SK-N-SH (cell line): ENCODE measurements around the gene SH2B2. TPM values are rescaled to one million over a fixed set of nuclear protein-coding genes. Genes with fewer than 3 reads are reported as not detected.

Experiments used
- CTCF ChIA-PET: fragments of 300-600, 350-600 bp; formaldehyde crosslinking; extraction: SDS; loops from one replicate; lab custom pipeline; 2021; lab: Yijun Ruan, JAX
- POLR2A ChIA-PET: fragments of 350-600 bp; sonication (Branson Sonifier 250); formaldehyde crosslinking; extraction: SDS; loops from one replicate; lab custom pipeline; 2020; ENCODE audit warnings: antibody characterized with exemption, inconsistent platforms; lab: Yijun Ruan, JAX
- DNase-seq: peaks from one replicate; pipeline ENCODE4 v3.0.0; 2012
- H2AFZ ChIP-seq: fragments of 200-600 bp; sonication (generic); 2 replicates; pipeline ENCODE4 v1.8.1; 2016; ENCODE audit warnings: antibody characterized with exemption, mild to moderate bottlenecking, low read depth
- H3F3A ChIP-seq: fragments of 200-600 bp; sonication (generic); replicated peaks from 2 replicates; pipeline ENCODE3; 2016; ENCODE audit warnings: antibody characterized with exemption, mild to moderate bottlenecking; ENCODE audit not compliant: insufficient read depth
- H3K27ac ChIP-seq, 2 experiments: fragments of 200-500 bp in 1 of 2; fragments of 200-600 bp in 1 of 2; sonication (Bioruptor generic) in 1 of 2; sonication (generic), shearing (Covaris generic) in 1 of 2; 2 replicates each; pipeline versions ENCODE4 v1.5.1 to v1.6.1; 2014 to 2016; ENCODE audit warnings: low read depth in 2 of 2, inconsistent platforms in 1 of 2, low read length in 1 of 2, mild to moderate bottlenecking in 1 of 2, mixed read lengths in 1 of 2
- H3K27me3 ChIP-seq: fragments of 200-600 bp; sonication (generic), shearing (Covaris generic); 2 replicates; pipeline ENCODE4 v1.6.1; 2016; ENCODE audit warnings: mixed run types; ENCODE audit not compliant: insufficient read depth
- H3K36me3 ChIP-seq, 2 experiments: fragments of 200-500 bp in 1 of 2; fragments of 200-600 bp in 1 of 2; sonication (Bioruptor generic) in 1 of 2; sonication (generic) in 1 of 2; replicated peaks in 1 of 2; 2 replicates each; pipeline versions ENCODE3 to v1.5.1; 2014 to 2016; ENCODE audit warnings: low read length in 1 of 2, mild to moderate bottlenecking in 1 of 2; ENCODE audit not compliant: insufficient read depth in 2 of 2, control insufficient read depth in 1 of 2
- H3K4me1 ChIP-seq, 2 experiments: fragments of 200-500 bp in 1 of 2; fragments of 200-600 bp in 1 of 2; sonication (Bioruptor generic) in 1 of 2; sonication (generic), shearing (Covaris generic) in 1 of 2; 2 replicates each; pipeline versions ENCODE4 v1.5.1 to v1.6.1; 2014 to 2016; ENCODE audit warnings: low read depth in 1 of 2, low read length in 1 of 2, mixed run types in 1 of 2; ENCODE audit not compliant: insufficient read depth in 2 of 2, control insufficient read depth in 1 of 2
- H3K4me2 ChIP-seq: fragments of 200-600 bp; sonication (generic), shearing (Covaris generic); 2 replicates; pipeline ENCODE4 v1.6.1; 2017; ENCODE audit warnings: mixed run types
- H3K4me3 ChIP-seq, 2 experiments: fragments of 200-500 bp in 1 of 2; fragments of 200-600 bp in 1 of 2; sonication (Bioruptor generic) in 1 of 2; sonication (generic), shearing (Covaris generic) in 1 of 2; 2 replicates each; pipeline versions ENCODE4 v1.5.1 to v1.8.1; 2014 to 2016; ENCODE audit warnings: low read depth in 2 of 2, inconsistent platforms in 1 of 2, low read length in 1 of 2, mild to moderate bottlenecking in 1 of 2, mixed read lengths in 1 of 2, moderate library complexity in 1 of 2
- H3K79me2 ChIP-seq: fragments of 200-600 bp; sonication (generic); 2 replicates; pipeline ENCODE4 v1.8.1; 2017; ENCODE audit warnings: mild to moderate bottlenecking; ENCODE audit not compliant: insufficient read depth
- H3K9ac ChIP-seq: fragments of 200-600 bp; sonication (generic); 2 replicates; pipeline ENCODE4 v1.6.1; 2017; ENCODE audit warnings: mixed run types
- H3K9me2 ChIP-seq: fragments of 200-600 bp; sonication (generic); 2 replicates; pipeline ENCODE4 v1.6.1; 2017; ENCODE audit warnings: mixed run types
- H3K9me3 ChIP-seq: fragments of 200-600 bp; sonication (generic); 2 replicates; pipeline ENCODE4 v1.6.1; 2017; ENCODE audit warnings: mixed run types, mild to moderate bottlenecking, moderate library complexity
- H4K20me1 ChIP-seq: fragments of 200-600 bp; sonication (generic); 2 replicates; pipeline ENCODE4 v1.6.1; 2017; ENCODE audit warnings: mild to moderate bottlenecking, mixed run types; ENCODE audit not compliant: insufficient read depth
- CHD2 ChIP-seq: fragments of 150-350 bp; IDR thresholded peaks from 2 replicates; pipeline ENCODE4 v1.6.1; 2018; ENCODE audit warnings: low read length; ENCODE audit not compliant: partially characterized antibody
- ELF1 ChIP-seq: IDR thresholded peaks from 2 replicates; pipeline ENCODE4 v1.4.0; 2012
- EZH2phosphoT487 ChIP-seq: fragments of 200-600 bp; sonication (generic); IDR thresholded peaks from 2 replicates; pipeline ENCODE4 v1.6.1; 2017; ENCODE audit warnings: low read depth, mixed run types, mild to moderate bottlenecking, antibody characterized with exemption, moderate library complexity, borderline replicate concordance
- FOSL2 ChIP-seq: IDR thresholded peaks from 2 replicates; pipeline ENCODE4 v1.4.0; 2012; ENCODE audit warnings: low read depth, mild to moderate bottlenecking, moderate library complexity, borderline replicate concordance
- GABPA ChIP-seq: IDR thresholded peaks from 2 replicates; pipeline ENCODE4 v1.4.0; 2012; ENCODE audit warnings: low read depth, mild to moderate bottlenecking
- GATA2 ChIP-seq: sonication (generic); formaldehyde crosslinking; IDR thresholded peaks from 2 replicates; pipeline ENCODE4 v1.5.0; 2020; ENCODE audit warnings: mild to moderate bottlenecking, missing genetic modification reagents
- MXI1 ChIP-seq: IDR thresholded peaks from 2 replicates; pipeline ENCODE4 v1.6.1; 2012; ENCODE audit warnings: mild to moderate bottlenecking, low read depth, low read length, improper control_type of control experiment
- NFIC ChIP-seq: IDR thresholded peaks from 2 replicates; pipeline ENCODE4 v1.4.0; 2012; ENCODE audit warnings: borderline replicate concordance
- POLR2AphosphoS5 ChIP-seq: IDR thresholded peaks from 2 replicates; pipeline ENCODE4 v1.6.1; 2012; ENCODE audit warnings: low read depth, low read length
- RXRA ChIP-seq: IDR thresholded peaks from 2 replicates; pipeline ENCODE4 v1.4.0; 2012; ENCODE audit warnings: low read depth, mild to moderate bottlenecking, borderline replicate concordance
- TEAD4 ChIP-seq: IDR thresholded peaks from 2 replicates; pipeline ENCODE4 v1.4.0; 2012; ENCODE audit warnings: mild to moderate bottlenecking, borderline replicate concordance; ENCODE audit not compliant: insufficient read depth
- USF1 ChIP-seq: IDR thresholded peaks from 2 replicates; pipeline ENCODE4 v1.4.0; 2012; ENCODE audit warnings: low read depth, borderline replicate concordance
- ZBTB33 ChIP-seq: IDR thresholded peaks from 2 replicates; pipeline ENCODE4 v1.4.0; 2012; ENCODE audit warnings: low read depth, borderline replicate concordance
- WGBS: methylation state at CpG from one replicate; pipeline ENCODE4 v1.1.6; 2017; ENCODE audit warnings: low lambda C conversion rate; 5-methylcytosine and 5-hydroxymethylcytosine counted together
- polyA plus RNA-seq, 3 experiments: library from polyadenylated mRNA; depleted of rRNA; stranded (reverse); fragments of >200 nt; gene quantifications; 2 replicates each; pipeline ENCODE4 v1.2.3, GENCODE V29; 2012

SH2B2 gene
- polyA plus RNA-seq, 1 of the 3 experiments (the other 2 are of a cell fraction), result 4.7 TPM

GRCh38 chr7:102255916-102256315, 30.8 kb upstream of the SH2B2 start:
- ChIA-PET POLR2A (no interaction called here), CTCF (interaction anchor here (0.5 to 9.3 kb wide), 7 partner anchors 14 to 714 kb away, joined by 3 to 85 read pairs (median 3); no protein-coding TSS in a partner anchor)
- no peaks in the 10 kb centered on the region for H3F3A ChIP-seq
- no peaks in the 10 kb centered on the region for H3K27me3 ChIP-seq
- H3K9me2 ChIP-seq, result no peaks in the 10 kb centered on the region
- no peak for DNase-seq
- no peak overlapping the region for H3K4me2 ChIP-seq
- peaks cover 0 to 2% of the 10 kb centered on the region in 2 experiments for H3K36me3 ChIP-seq
- H3K9ac ChIP-seq, result no peak overlapping the region
- no peak overlapping the region for H3K4me3 ChIP-seq
- TF ChIP-seq ZBTB33 (no peak), EZH2phosphoT487 (no peak), NFIC (no peak), POLR2AphosphoS5 (no peak), MXI1 (no peak)
- 93% methylated on average over 15 of the region's 15 CpGs for WGBS
- peaks cover 0 to 45% of the 10 kb centered on the region in 2 experiments; a peak in 2 of 4 replicates for H3K4me1 ChIP-seq
- no peaks in the 10 kb centered on the region for H3K79me2 ChIP-seq
- H2AFZ ChIP-seq, result no peak overlapping the region
- no peak overlapping the region for H3K27ac ChIP-seq
- H4K20me1 ChIP-seq, result no peaks in the 10 kb centered on the region
- H3K9me3 ChIP-seq, result no peaks in the 10 kb centered on the region

DNA sequence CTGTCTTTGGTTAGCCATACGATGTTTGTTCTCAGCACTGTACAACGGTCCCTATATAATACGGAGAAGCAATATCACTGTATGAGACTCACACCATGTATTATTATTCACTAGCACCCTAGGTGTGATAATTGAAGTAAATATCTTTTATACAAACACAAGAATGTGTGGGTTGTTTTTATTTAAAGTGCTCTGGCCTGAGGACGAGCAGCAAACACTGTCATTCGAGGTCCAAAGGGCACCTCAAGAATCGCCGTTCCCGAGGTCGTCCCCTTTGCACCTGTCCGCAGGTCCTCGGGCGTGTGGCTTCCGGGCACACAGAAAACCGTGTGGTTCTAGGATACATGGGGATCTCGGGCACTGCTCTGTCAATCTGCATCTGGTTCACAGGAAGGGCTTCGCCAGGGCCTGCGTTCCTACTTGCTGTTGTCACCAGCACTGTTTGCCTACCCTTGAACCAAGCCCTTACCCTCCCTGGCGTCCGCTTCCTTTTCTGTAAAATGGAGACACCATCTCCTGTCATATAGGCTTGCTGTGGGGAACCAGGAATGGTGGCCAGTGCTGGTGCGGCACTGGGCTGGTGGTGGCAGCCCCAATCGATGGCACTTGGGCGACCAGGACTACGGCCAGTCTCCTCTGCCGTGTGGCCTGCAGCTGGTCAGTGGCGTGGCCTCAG, 28.5 kb upstream of the SH2B2 start:
- no peak for DNase-seq
- Histone ChIP-seq H3K9me2 (no peaks in the 10 kb centered on the region), H3K4me1 (peaks cover 0 to 30% of the 10 kb centered on the region in 2 experiments; a peak in 1 of 4 replicates), H3K9me3 (no peaks in the 10 kb centered on the region), H3K4me2 (no peak overlapping the region), H3K4me3 (no peak overlapping the region), H4K20me1 (no peaks in the 10 kb centered on the region), H3K79me2 (no peaks in the 10 kb centered on the region), H2AFZ (no peak overlapping the region), H3K27ac (peak overlapping the region in 1 of 2 experiments; percentile 56; a peak in 2 of 4 replicates), H3F3A (no peaks in the 10 kb centered on the region), H3K36me3 (peaks cover 0 to 2% of the 10 kb centered on the region in 2 experiments), H3K9ac (no peak overlapping the region), H3K27me3 (no peaks in the 10 kb centered on the region)
- CTCF ChIA-PET, result interaction anchor here (0.7 to 9.3 kb wide), 3 partner anchors 12 to 1105 kb away, joined by 3 to 85 read pairs (median 40); no protein-coding TSS in a partner anchor
- POLR2A ChIA-PET, result no interaction called here
- TF ChIP-seq GABPA (no peak), EZH2phosphoT487 (no peak), USF1 (no peak), ELF1 (no peak), TEAD4 (no peak), CHD2 (no peak), GATA2 (CRISPR knock-in tag) (no peak), FOSL2 (no peak), RXRA (no peak)
- WGBS, result 91% methylated on average over 25 of the region's 25 CpGs
